Spleen (tissue), 7 donors: ENCODE data around the gene CYP24A1.

Experiments used
- CTCF ChIP-seq, 11 experiments: fragments of 200-600 bp in 7 of 11; fragments of 450-650 bp in 4 of 11; sonication (generic) in 4 of 11; IDR thresholded peaks in 8 of 11; conservative IDR thresholded peaks in 3 of 11; 1 replicate in 7 of 11; 2 replicates in 4 of 11; pipeline versions ENCODE4 v1.4.0 to v1.8.0; 2016 to 2021; ENCODE audit warnings: antibody characterized with exemption in 11 of 11, inconsistent platforms in 4 of 11, mild to moderate bottlenecking in 1 of 11
- POLR2A ChIP-seq, 3 donors: fragments of 450-650 bp; IDR thresholded peaks; one replicate each; pipeline ENCODE4 v1.5.1; 2017; ENCODE audit warnings: antibody characterized with exemption in 3 of 3, mild to moderate bottlenecking in 1 of 3
- donor health status: DM: no; HTN: no; CAD: no; lungs with moderate emphysema.
- donor health status: DM: no; HTN: no; CAD: no.
- donor health status: DM: no; HTN: no; CAD: no.

- TF ChIP-seq POLR2A (IDR thresholded peaks at IDR 0.05), result no peak
- no peak for TF ChIP-seq CTCF (IDR thresholded peaks at IDR 0.05 in 8 of 11, conservative IDR thresholded peaks at IDR 0.05 in 3 of 11)
These were observed 7.1 kb upstream of the CYP24A1 start for GRCh38 chr20:54180931-54181330.
